Neuronal stem cell (in vitro differentiated cells): ENCODE measurements around the gene RHEB.
A peak's percentile ranks its signal among the peaks of the same experiment; 100 is the strongest.

Experiments
- DNase-seq: peaks from one replicate; pipeline ENCODE4 v3.0.0-alpha.2; 2013; ENCODE audit warnings: low spot score
- H2AFZ ChIP-seq: one replicate; pipeline ENCODE4 v1.6.1; 2013; ENCODE audit warnings: mild to moderate bottlenecking, low read length, inconsistent platforms
- H2AK5ac ChIP-seq: 2 replicates; pipeline ENCODE4 v1.6.1; 2013; ENCODE audit warnings: low read depth, mild to moderate bottlenecking, inconsistent platforms, low read length, moderate library complexity, mixed read lengths
- H2BK120ac ChIP-seq: 2 replicates; pipeline ENCODE4 v1.6.1; 2013; ENCODE audit warnings: low read depth, mild to moderate bottlenecking, inconsistent platforms, low read length, moderate library complexity, mixed read lengths
- H2BK12ac ChIP-seq: one replicate; pipeline ENCODE4 v1.6.1; 2013; ENCODE audit warnings: low read length, inconsistent platforms
- H2BK15ac ChIP-seq: 2 replicates; pipeline ENCODE4 v1.6.1; 2013; ENCODE audit warnings: mild to moderate bottlenecking, low read length, inconsistent platforms, mixed read lengths
- H2BK5ac ChIP-seq: one replicate; pipeline ENCODE4 v1.6.1; 2013; ENCODE audit warnings: inconsistent platforms, mild to moderate bottlenecking, low read length, moderate library complexity
- H3K14ac ChIP-seq: one replicate; pipeline ENCODE4 v1.6.1; 2013; ENCODE audit warnings: low read length, inconsistent platforms
- H3K18ac ChIP-seq: 2 replicates; pipeline ENCODE4 v1.6.1; 2013; ENCODE audit warnings: low read length, inconsistent platforms
- H3K23ac ChIP-seq: 2 replicates; pipeline ENCODE4 v1.6.1; 2013; ENCODE audit warnings: low read depth, mild to moderate bottlenecking, mixed read lengths, low read length, inconsistent platforms; ENCODE audit not compliant: poor library complexity
- H3K27ac ChIP-seq: replicated peaks from 3 replicates; pipeline ENCODE4 v1.5.1; 2013; ENCODE audit warnings: low read length, inconsistent platforms
- H3K27me3 ChIP-seq, 3 experiments: 2 replicates each; pipeline ENCODE4 v1.6.1; 2013; ENCODE audit warnings: low read length in 3 of 3, mild to moderate bottlenecking in 2 of 3, inconsistent platforms in 1 of 3, low read depth in 1 of 3, mixed read lengths in 1 of 3, moderate library complexity in 1 of 3; ENCODE audit not compliant: control insufficient read depth in 3 of 3, insufficient read depth in 3 of 3
- H3K36me3 ChIP-seq, 2 donors: replicated peaks in 1 of 2; 2 replicates each; pipeline ENCODE4 v1.6.1; 2013; ENCODE audit warnings: low read length in 2 of 2; ENCODE audit not compliant: control insufficient read depth in 2 of 2, insufficient read depth in 2 of 2
- H3K4ac ChIP-seq: 2 replicates; pipeline ENCODE4 v1.6.1; 2013; ENCODE audit warnings: inconsistent platforms, mild to moderate bottlenecking, low read length, moderate library complexity
- H3K4me1 ChIP-seq, 2 donors: 1 replicate in 1 of 2; 2 replicates in 1 of 2; pipeline ENCODE4 v1.6.1; 2013; ENCODE audit warnings: low read length in 2 of 2, low read depth in 1 of 2; ENCODE audit not compliant: control insufficient read depth in 2 of 2, insufficient read depth in 1 of 2
- H3K4me2 ChIP-seq: one replicate; pipeline ENCODE4 v1.6.1; 2013; ENCODE audit warnings: mild to moderate bottlenecking, low read length, inconsistent platforms; ENCODE audit not compliant: insufficient read depth, poor library complexity, severe bottlenecking
- H3K4me3 ChIP-seq, 2 donors: 2 replicates each; pipeline ENCODE4 v1.5.1; 2013; ENCODE audit warnings: low read length in 2 of 2, mild to moderate bottlenecking in 2 of 2, inconsistent platforms in 1 of 2, moderate library complexity in 1 of 2
- H3K79me1 ChIP-seq: one replicate; pipeline ENCODE4 v1.6.1; 2013; ENCODE audit warnings: low read depth, mild to moderate bottlenecking, inconsistent platforms, low read length, moderate library complexity
- H3K9ac ChIP-seq: one replicate; pipeline ENCODE4 v1.6.1; 2013; ENCODE audit warnings: mild to moderate bottlenecking, low read depth, low read length, inconsistent platforms; ENCODE audit not compliant: poor library complexity
- H3K9me3 ChIP-seq, 2 donors: replicated peaks in 1 of 2; 2 replicates each; pipeline versions ENCODE3 to v1.6.1; 2013; ENCODE audit warnings: low read length in 2 of 2, mild to moderate bottlenecking in 2 of 2, inconsistent platforms in 1 of 2, low read depth in 1 of 2, mixed read lengths in 1 of 2, moderate library complexity in 1 of 2; ENCODE audit not compliant: control insufficient read depth in 2 of 2, insufficient read depth in 1 of 2
- H4K8ac ChIP-seq: one replicate; pipeline ENCODE4 v1.6.1; 2013; ENCODE audit warnings: low read depth, mild to moderate bottlenecking, inconsistent platforms, low read length, moderate library complexity
- H4K91ac ChIP-seq: one replicate; pipeline ENCODE4 v1.6.1; 2013; ENCODE audit warnings: low read length, low read depth, mild to moderate bottlenecking, inconsistent platforms; ENCODE audit not compliant: poor library complexity
- WGBS, 2 donors: extraction: QIAGEN DNeasy Blood & Tissue Kit; methylation state at CpG; one replicate each; pipeline ENCODE4 v1.1.7; 2013; ENCODE audit warnings: missing lambda C conversion rate in 2 of 2, mixed read lengths in 1 of 2; ENCODE audit not compliant: insufficient read length in 2 of 2, insufficient replicate concordance in 1 of 2; ENCODE audit errors: extremely low coverage in 2 of 2; 5-methylcytosine and 5-hydroxymethylcytosine counted together

The RHEB gene

GRCh38 chr7:151451626-151452571 is 67.8 kb downstream of the RHEB start:
- Histone ChIP-seq H2BK12ac (peak overlapping the region; percentile 91), H2AFZ (no peak overlapping the region), H3K79me1 (no peaks in the 10 kb centered on the region), H2BK15ac (peak overlapping the region; percentile 89), H3K4ac (peak overlapping the region; percentile 81), H3K4me1 (peaks cover under 1 to 14% of the 10 kb centered on the region in 2 donors), H3K23ac (peak overlapping the region; percentile 62), H3K4me3 (no peak overlapping the region), H3K9me3 (peaks cover 0 to 2% of the 10 kb centered on the region in 2 donors), H3K4me2 (no peak overlapping the region), H3K27me3 (peaks cover 0 to 17% (median 8%) of the 10 kb centered on the region in 3 experiments), H4K8ac (no peak overlapping the region), H4K91ac (no peak overlapping the region), H3K14ac (peak overlapping the region; percentile 85), H3K9ac (peak overlapping the region; percentile 36), H3K36me3 (no peaks in the 10 kb centered on the region), H3K18ac (peak overlapping the region; percentile 84), H3K27ac (no peak overlapping the region), H2AK5ac (peak overlapping the region; percentile 93), H2BK120ac (no peak overlapping the region), H2BK5ac (no peak overlapping the region)
- no CpG with 5 or more reads among the region's 23 CpGs for WGBS, 2 donors
- no peak for DNase-seq

GRCh38 chr7:151451156-151451555 is 68.5 kb downstream of the RHEB start:
- no peak overlapping the region for H2BK5ac ChIP-seq
- H3K36me3 ChIP-seq, result no peaks in the 10 kb centered on the region
- H4K91ac ChIP-seq, result no peak overlapping the region
- DNase-seq, result no peak
- H3K4ac ChIP-seq, result no peak overlapping the region
- peaks cover 0 to 6% of the 10 kb centered on the region in 2 donors for H3K4me1 ChIP-seq
- no peak overlapping the region for H3K27ac ChIP-seq
- no peak overlapping the region for H3K9ac ChIP-seq
- H3K14ac ChIP-seq, result no peak overlapping the region
- H3K23ac ChIP-seq, result no peak overlapping the region
- H3K9me3 ChIP-seq, result no peaks in the 10 kb centered on the region
- H3K4me2 ChIP-seq, result no peak overlapping the region
- no peak overlapping the region for H2BK12ac ChIP-seq
- H2BK120ac ChIP-seq, result no peak overlapping the region
- H2BK15ac ChIP-seq, result peak overlapping the region; percentile 89
- H3K18ac ChIP-seq, result no peak overlapping the region
- no peak overlapping the region for H2AK5ac ChIP-seq
- no CpG with 5 or more reads among the region's 5 CpGs for WGBS, 2 donors
- no peak overlapping the region for H4K8ac ChIP-seq
- H2AFZ ChIP-seq, result no peak overlapping the region
- peaks cover 0 to 18% (median 8%) of the 10 kb centered on the region in 3 experiments for H3K27me3 ChIP-seq
- H3K79me1 ChIP-seq, result no peaks in the 10 kb centered on the region
- no peak overlapping the region for H3K4me3 ChIP-seq

- no peak overlapping the region for H3K4me2 ChIP-seq
- no peak overlapping the region for H3K18ac ChIP-seq
- H3K4me3 ChIP-seq, result no peak overlapping the region
- H3K9ac ChIP-seq, result no peak overlapping the region
- no peak overlapping the region for H2BK120ac ChIP-seq
- H3K4ac ChIP-seq, result no peak overlapping the region
- H2AK5ac ChIP-seq, result no peak overlapping the region
- no peak overlapping the region for H2BK12ac ChIP-seq
- no peaks in the 10 kb centered on the region for H3K79me1 ChIP-seq
- no peak overlapping the region for H2AFZ ChIP-seq
- no peak overlapping the region for H3K14ac ChIP-seq
- no peak overlapping the region for H2BK15ac ChIP-seq
- WGBS, 2 donors, result no CpG with 5 or more reads among the region's 9 CpGs
- H3K4me1 ChIP-seq, result peaks cover 0 to 6% of the 10 kb centered on the region in 2 donors
- H3K27me3 ChIP-seq, result peaks cover 0 to 27% (median 8%) of the 10 kb centered on the region in 3 experiments
- no peaks in the 10 kb centered on the region for H3K36me3 ChIP-seq
- H2BK5ac ChIP-seq, result no peak overlapping the region
- no peak overlapping the region for H4K8ac ChIP-seq
- no peak overlapping the region for H3K23ac ChIP-seq
- DNase-seq, result no peak
- no peak overlapping the region for H4K91ac ChIP-seq
- no peaks in the 10 kb centered on the region for H3K9me3 ChIP-seq
- no peak overlapping the region for H3K27ac ChIP-seq
Observed at GRCh38 chr7:151449990-151450389, 69.7 kb downstream of the RHEB start.
